ENCODE results near the gene VILL. TPM values are rescaled to one million over a fixed set of nuclear protein-coding genes. Genes with fewer than 3 reads are reported as not detected.
"Not testable (repeated sequence)": the region's sequence is repeated elsewhere in the genome, so short reads cannot be mapped to it uniquely, and the experiment has no call there.

The VILL gene
- total RNA-seq, 1 donor = 38.5 TPM

- DNase-seq (ENCODE audit: low read depth in 2 of 3, low spot score in 2 of 3) = peak in 2 of 3 donors; percentile 40 to 43
Observed at GRCh38 chr3:38031022-38031994, 40.7 kb downstream of the VILL start.

DNA sequence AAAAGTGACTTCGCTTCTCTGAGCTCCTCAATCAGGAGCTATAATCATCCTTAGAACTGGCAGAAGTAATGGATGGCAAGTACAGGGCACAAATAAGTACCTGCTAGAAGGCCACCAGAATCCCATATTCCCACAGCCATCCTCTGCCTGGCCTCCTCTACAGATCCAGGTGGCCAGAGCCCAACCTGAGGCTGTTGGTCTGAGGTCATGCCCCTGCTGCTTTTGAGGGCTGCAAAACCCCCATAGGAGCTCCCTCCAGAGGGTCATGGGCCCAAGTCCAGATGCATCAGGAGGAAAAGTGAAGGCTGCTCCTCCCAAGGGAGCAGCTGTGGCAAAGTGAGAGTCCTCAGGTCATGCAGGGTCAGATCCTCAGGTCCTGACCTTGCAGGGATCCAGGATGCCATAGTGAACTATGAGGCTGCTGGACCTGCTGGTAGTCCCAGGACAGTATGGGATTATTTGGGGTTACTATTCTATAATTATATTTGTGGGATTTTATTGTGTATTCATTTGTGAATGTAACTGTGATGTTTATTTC is 41.8 kb downstream of the VILL start:
- DNase-seq (ENCODE audit: low read depth in 2 of 3, low spot score in 2 of 3) = no peak

DNA sequence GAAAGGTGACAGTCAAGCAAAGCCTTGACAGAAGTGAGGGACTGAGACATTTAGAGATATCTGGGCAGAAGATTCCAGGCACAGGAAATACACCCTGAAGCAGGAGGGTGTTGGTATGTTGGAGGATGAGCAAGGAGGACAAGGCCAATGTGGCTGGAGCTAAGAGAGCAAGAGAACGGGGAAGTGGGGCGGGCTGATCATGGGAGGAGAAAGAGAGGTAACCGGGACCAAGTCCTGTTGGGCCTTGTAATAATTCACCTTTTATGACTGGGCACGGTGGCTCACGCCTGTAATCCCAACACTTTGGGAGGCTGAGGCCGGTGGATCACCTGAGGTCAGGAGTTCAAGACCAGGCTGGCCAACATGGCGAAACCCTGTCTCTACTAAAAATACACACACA is 43.0 kb downstream of the VILL start:
- not testable (repeated sequence) for DNase-seq (ENCODE audit: low read depth in 2 of 3, low spot score in 2 of 3)

GRCh38 chr3:38034335-38034734 is 43.7 kb downstream of the VILL start:
- not testable (repeated sequence) for DNase-seq (ENCODE audit: low read depth in 2 of 3, low spot score in 2 of 3)

GRCh38 chr3:38036286-38036685 is 45.7 kb downstream of the VILL start:
- DNase-seq (ENCODE audit: low read depth in 2 of 3, low spot score in 2 of 3) = no peak

DNA sequence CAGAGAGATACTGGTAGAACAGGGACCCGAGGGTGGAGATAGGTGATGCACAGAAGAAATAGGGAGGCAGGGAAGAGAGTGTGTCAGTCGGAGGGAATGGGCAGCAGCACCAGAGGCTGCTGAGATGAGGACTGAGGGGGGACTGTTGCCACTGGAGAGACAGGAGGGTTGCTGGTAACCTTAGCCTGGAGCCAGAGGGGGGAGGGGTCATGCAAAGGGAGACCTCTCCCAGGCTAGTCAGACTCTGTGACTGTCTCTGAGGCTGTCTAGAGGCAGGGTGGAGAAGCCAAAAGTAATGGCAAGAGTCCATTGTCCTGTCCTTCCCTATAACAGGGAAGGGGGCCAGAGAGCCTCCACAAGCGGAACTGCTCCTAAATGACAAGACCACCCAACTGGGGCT is 46.3 kb downstream of the VILL start:
- no peak for DNase-seq (ENCODE audit: low read depth in 2 of 3, low spot score in 2 of 3)

DNA sequence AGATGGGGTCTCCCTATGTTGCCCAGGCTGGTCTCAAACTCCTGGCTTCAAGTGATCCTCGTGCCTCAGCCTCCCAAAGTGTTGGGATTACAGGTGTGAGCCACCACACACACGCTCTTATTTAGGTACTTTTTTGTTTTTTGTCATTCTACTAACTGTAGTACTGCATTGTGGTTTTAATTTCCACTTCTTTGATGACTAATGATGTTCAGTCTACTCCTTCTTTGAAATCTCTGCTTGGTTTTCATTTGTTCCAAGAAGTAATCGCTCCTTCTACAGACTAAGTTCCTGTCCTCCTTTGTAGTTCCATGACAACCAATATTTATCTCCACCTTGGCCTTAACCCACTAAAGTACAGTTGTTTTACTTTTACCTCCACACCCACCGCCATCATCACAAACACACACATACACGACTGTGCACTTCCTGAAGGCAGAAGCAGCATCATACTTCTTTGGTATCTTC is 47.9 kb downstream of the VILL start:
- peak in 1 of 3 donors; percentile 48 for DNase-seq (ENCODE audit: low read depth in 2 of 3, low spot score in 2 of 3)

GRCh38 chr3:38039101-38039898 is 48.7 kb downstream of the VILL start, which contains the start of gene DLEC1:
TSS of gene DLEC1 (plus strand) at chr3:38039208. CDS start at chr3:38039226, 18 bp downstream.
- peak; percentile 76 to 79 (median 77) for DNase-seq (ENCODE audit: low read depth in 2 of 3, low spot score in 2 of 3)

DNA sequence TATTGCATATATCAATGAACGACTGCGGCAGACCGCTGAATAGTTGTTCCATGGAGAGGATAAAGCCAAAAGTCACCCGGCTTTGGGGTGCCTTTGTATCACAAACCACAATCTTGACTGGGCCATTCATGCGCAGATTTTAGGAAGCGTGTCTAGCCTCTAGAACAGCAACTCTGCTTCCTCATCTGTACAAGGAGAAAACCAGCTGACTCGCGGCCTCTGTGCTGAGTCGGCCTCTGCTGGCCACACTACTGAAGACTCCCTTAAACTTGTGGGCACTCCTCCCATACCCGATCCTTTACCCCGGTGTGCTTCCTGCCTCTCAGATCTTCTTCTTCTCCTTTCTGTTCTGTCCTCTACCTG is 49.3 kb downstream of the VILL start:
- peak in 2 of 3 donors; percentile 79 to 82 for DNase-seq (ENCODE audit: low read depth in 2 of 3, low spot score in 2 of 3)

GRCh38 chr3:38040401-38040800 is 49.8 kb downstream of the VILL start:
- DNase-seq (ENCODE audit: low read depth in 2 of 3, low spot score in 2 of 3) = no peak

DNA sequence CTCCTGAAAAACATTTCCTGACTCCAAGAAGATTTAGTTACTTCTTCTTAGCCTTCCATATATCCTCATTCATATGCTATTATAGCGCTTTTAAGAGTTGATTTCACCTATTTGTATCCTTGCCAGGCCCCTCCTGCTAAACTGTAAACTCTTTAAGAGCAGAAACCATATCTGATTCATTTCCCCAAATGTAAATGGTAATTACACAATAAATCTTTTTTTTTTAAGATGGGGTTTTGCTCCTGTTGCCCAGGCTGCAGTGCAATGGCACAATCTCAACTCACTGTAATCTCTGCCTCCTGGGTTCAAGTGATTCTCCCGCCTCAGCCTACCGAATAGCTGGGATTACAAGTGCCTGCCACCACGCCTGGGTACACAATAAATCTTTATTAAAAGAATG is 52.9 kb downstream of the VILL start:
- no peak for DNase-seq (ENCODE audit: low read depth in 2 of 3, low spot score in 2 of 3)

GRCh38 chr3:38046027-38046426 is 55.4 kb downstream of the VILL start:
- DNase-seq (ENCODE audit: low read depth in 2 of 3, low spot score in 2 of 3) = no peak

- DNase-seq (ENCODE audit: low read depth in 2 of 3, low spot score in 2 of 3) = no peak
Observed at GRCh38 chr3:38046821-38047220, 56.2 kb downstream of the VILL start.

DNA sequence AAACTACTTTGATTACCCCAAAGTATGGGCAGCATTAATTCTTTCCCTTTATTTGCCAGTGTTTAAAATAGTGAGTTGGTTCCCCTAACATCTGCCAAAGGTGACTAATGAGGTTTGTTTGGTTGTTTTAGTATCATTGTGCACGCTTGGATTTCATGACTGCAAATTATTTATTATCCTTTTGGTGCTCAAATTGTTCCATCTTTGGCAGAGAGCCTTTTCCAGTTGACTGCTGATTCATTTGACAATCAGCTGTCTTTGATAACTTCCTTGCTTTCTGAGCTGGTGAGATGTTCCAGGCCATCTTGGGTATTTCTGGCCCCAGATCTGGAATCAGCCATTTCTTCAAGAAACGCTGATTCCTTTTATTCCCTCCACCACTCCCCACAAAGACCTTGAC is 57.3 kb downstream of the VILL start:
- no peak for DNase-seq (ENCODE audit: low read depth in 2 of 3, low spot score in 2 of 3)

GRCh38 chr3:38049358-38050126 is 59.0 kb downstream of the VILL start:
- no peak for DNase-seq (ENCODE audit: low read depth in 2 of 3, low spot score in 2 of 3)

GRCh38 chr3:38051131-38051530 is 60.5 kb downstream of the VILL start:
- DNase-seq (ENCODE audit: low read depth in 2 of 3, low spot score in 2 of 3) = no peak

GRCh38 chr3:38053286-38053685 is 62.7 kb downstream of the VILL start:
- DNase-seq (ENCODE audit: low read depth in 2 of 3, low spot score in 2 of 3) = not testable (repeated sequence)

DNA sequence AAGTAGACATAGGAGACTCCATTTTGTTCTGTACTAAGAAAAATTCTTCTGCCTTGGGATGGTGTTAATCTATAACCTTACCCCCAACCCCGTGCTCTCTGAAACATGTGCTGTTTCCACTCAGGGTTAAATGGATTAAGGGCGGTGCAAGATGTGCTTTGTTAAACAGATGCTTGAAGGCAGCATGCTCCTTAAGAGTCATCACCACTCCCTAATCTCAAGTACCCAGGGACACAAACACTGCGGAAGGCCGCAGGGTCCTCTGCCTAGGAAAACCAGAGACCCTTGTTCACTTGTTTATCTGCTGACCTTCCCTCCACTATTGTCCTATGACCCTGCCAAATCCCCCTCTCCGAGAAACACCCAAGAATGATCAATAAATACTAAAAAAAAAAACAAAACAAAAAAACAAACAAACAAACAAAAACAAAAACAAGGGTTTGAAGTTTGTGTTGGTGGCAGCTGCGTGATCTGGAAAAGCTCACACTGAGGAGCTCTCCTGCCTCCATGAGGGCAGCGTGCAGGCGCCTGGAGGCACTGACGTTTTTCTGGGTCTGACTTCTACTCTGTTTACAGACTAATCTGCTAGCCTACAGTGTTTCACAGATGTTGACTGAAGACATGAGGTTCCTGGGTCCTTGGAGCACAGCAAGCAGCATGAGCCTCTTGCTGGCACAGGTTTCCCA is 63.4 kb downstream of the VILL start:
- DNase-seq (ENCODE audit: low read depth in 2 of 3, low spot score in 2 of 3) = not testable (repeated sequence)

DNA sequence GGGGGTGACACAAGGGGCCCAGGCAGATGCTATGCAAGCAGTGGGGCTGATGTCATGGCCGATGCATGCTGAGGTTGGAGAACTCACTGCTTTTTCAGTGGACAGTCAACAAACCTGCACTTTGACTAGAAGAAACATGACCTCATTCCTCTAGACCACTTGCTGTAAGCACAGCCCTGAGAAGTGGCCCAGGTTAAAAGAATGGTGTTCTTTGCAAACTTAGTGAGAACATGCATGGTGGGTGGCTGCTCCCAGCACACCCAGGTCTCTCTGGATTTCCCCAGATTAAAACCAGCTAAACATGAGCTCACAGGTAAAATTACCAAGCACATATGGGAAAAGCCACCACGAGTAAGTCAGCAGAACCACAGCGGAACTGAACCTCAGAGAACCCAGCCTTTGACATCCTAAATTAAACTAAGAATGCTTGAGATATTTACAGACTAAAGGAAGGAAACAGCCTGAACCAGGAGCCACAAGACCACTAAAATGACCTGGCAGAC is 64.0 kb downstream of the VILL start:
- DNase-seq (ENCODE audit: low read depth in 2 of 3, low spot score in 2 of 3) = peak in 1 of 3 donors; percentile 40
